HG02973 (cell line): Measurements from ENCODE around the gene DUSP9.
"Not testable (repeated sequence)": the region's sequence is repeated elsewhere in the genome, so short reads cannot be mapped to it uniquely, and the experiment has no call there.

Experiments
- ATAC-seq: cut with Tn5 transposase; IDR thresholded peaks from one replicate; pipeline ENCODE4 v1.9.1; 2021; ENCODE audit warnings: moderate library complexity; ENCODE audit not compliant: unreplicated experiment

Gene DUSP9

DNA sequence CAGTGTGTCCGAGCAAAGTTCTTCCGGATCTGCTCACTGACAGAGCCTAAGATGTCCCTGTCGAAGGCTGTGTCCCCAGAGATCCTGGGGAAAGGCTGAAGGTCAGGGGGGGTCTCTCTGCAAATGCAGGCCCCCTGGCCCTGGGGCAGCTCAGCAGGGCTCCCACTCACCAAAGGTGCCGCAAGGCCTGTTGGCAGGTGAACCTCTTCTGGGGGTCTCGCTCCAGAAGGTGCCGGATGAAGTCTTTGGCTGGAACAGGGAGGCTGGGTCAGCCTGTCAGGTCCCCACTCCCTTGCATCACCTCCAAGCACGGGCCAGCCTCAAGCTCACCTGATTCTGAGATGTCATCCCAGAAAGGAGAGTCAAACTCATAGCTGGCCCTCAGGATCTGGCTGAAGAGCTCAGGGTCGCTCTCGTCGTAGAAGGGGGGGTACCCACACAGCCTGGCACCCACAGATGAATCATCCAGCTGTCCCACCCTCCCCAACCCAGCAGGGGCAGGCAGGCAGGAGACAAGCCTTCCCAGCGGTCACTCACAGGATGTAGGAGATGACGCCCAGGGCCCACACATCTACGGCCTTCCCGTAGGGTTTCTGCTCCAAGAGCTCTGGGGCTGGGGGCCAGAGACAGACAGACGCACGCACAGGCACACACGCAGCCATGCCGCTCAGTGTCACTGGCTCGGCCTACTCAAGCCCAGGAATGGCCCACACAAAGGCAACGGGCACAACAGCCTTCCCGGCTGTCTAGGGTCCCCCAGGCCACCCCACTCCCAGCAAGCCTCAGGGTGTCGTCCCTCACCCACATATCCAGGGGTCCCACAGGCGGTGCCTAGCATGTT lies 24.0 kb downstream of the DUSP9 start:
- no peak for ATAC-seq

DNA sequence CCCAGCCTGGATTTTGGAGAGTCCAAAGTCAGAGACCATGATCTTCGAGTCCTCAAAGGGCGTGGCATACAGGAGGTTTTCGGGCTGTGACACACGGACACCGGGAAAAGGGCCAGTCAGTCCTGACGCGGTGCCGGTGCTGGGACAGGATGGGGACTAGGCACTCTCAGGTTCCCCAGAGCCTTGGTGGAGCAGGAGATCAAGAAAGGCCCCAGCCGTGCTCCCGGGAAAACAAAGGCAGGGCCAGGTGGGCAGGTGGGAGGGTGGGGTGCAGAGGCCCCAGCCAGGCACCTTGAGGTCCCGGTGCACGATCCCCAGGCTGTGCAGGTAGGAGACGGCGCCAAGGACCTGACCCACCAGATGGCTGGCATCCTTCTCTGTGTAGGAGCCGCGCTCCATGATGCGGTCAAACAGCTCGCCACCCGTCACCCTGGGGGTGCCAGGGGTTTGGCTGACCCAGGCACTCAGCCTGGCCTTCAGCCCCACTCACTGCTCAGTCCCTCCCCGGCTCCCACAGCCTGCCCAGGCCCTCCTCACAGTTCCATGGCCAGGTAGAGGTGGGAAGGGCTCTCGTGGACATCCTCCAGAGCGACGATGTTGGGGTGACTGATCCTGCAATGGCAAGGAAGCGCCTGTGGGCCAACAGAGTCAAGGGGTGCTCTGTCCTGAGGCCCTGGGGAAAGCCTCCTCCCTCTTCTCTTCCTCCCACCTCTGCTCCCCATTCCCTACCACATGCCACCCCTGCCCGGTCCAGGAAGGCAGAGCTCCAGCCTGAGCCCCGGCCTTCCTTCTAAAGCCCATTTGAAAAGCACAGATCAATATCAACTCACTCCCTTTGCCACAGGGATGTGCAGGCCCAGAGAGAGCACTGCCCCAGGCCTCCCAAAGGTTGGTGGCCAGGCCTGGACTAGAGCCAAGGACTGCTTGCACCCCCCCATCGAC lies 24.9 kb downstream of the DUSP9 start:
- ATAC-seq: no peak

GRCh38 chrX:153672531-153673427 lies 25.8 kb downstream of the DUSP9 start:
- no peak for ATAC-seq

GRCh38 chrX:153673428-153674218 lies 26.6 kb downstream of the DUSP9 start, which contains the start of gene PNCK:
Gene PNCK (minus strand): TSS chrX:153673813. CDS start chrX:153673076, 737 bp downstream.
- no peak for ATAC-seq

DNA sequence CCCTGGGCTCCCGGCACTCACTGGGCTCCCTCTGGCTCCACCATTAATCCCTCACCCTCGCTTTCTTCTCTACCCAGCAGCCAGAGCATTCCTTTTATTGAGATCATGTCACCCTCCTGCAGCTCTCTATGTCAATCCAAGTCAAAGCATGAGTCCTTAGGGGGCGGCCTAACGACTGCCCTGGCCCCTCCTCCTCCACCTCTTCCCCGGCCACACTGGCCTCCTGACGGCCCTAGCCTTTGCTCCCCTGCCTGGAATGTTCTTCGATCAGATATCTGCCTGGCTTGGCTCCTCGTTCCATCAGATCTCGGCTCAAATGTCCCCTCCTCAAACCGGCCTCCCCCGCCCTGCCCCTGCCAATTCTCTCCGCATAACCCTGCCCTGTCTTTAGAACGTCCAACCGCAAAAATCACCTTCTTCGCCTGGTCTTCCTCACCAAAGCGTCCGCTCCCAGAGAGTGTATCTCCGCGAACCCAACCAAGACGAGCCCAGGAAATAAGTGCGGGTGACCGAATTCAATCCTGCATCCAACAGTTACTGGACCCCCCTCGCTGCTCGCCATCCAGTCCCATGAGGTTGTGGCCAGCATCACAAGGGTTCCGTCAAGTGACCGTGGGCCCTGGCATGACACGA lies 27.3 kb downstream of the DUSP9 start:
- no peak for ATAC-seq

- no peak for ATAC-seq
Measured at GRCh38 chrX:153681175-153681574, 34.2 kb downstream of the DUSP9 start.

DNA sequence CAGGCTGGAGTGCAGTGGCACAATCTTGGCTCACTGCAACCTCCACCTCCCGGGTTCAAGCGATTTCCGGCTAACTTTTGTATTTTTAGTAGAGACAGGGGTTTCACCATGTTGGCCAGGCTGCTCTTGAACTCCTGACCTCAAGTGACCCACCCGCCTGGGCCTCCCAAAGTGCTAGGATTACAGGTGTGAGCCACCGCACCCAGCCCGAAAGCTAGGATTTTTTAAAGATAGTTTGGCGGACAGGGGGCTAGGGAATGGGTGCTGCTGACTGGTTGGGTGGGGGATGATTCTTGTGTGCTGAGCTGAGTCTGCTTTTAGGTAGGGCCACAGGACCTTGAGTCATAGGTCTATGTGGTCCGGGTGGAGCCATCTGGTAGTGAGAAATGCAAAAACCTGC lies 36.5 kb downstream of the DUSP9 start:
- not testable (repeated sequence) for ATAC-seq

GRCh38 chrX:153684467-153685155 lies 37.6 kb downstream of the DUSP9 start:
- no peak for ATAC-seq

DNA sequence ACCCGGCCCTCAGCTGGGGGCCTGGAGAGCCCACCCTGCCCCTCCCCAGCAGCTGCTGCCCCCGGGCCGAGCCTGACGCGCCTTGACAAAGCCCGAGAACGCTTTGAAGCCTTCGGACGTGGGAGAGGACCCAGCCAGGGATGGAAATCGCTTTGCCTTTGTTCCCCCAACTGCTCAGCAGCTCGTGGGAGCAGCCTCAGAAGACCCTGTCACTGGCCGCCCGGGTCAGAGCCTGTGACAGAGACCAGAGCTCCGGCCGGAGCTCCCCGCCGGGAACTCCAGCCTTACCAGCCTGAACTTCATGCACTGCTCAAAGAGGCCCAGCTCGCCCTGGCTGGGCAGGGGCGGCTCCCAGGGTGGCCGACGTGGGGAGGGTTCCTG lies 38.1 kb downstream of the DUSP9 start:
- no peak for ATAC-seq

DNA sequence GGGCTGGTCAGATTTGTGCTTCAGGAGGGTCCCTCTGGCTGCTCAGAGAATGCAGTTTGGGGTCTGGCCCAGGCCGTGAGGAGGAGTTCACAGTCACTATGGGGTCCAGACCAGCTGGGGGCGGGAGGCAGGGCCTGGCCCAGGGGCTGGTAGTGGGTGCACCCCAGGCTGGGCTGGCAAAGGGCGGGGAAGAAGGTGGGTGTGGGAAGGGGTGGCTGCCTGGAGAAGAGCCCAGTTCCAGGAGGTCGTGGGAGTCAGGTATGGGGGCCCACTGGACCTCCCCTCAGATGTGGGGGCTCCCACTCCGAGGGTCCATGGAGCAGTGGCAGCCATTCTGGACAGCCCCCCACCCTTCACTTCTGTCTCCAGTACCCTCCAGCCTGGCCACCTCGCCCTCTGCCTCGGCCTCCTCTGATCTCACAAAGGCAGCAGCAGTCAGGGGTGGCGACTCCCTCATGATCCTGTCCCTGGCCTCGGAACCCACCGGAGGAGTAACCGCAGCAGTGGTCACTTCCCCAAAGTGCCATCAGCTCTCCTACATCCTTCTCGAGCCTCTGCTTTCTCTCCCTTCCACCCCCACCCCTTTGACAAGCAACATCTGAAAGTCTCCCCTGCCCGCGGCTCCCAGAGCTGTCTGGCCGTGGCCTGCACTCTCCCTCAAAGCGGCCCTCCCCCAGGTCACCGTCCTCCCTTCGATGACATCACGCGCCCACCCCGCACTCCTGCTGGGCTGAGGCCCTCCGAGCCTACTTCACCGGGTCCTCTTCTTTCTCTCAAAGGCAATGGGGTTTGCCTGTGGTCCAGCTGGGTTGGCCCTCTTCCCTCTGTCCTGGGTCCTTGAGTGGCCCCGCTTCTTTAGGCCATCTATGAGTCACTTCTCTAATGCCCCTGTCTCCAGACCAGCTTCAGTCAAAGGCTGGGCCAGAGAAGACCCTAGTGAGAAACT lies 39.0 kb downstream of the DUSP9 start:
- no peak for ATAC-seq

- ATAC-seq: no peak
Measured at GRCh38 chrX:153686711-153687110, 39.7 kb downstream of the DUSP9 start.

DNA sequence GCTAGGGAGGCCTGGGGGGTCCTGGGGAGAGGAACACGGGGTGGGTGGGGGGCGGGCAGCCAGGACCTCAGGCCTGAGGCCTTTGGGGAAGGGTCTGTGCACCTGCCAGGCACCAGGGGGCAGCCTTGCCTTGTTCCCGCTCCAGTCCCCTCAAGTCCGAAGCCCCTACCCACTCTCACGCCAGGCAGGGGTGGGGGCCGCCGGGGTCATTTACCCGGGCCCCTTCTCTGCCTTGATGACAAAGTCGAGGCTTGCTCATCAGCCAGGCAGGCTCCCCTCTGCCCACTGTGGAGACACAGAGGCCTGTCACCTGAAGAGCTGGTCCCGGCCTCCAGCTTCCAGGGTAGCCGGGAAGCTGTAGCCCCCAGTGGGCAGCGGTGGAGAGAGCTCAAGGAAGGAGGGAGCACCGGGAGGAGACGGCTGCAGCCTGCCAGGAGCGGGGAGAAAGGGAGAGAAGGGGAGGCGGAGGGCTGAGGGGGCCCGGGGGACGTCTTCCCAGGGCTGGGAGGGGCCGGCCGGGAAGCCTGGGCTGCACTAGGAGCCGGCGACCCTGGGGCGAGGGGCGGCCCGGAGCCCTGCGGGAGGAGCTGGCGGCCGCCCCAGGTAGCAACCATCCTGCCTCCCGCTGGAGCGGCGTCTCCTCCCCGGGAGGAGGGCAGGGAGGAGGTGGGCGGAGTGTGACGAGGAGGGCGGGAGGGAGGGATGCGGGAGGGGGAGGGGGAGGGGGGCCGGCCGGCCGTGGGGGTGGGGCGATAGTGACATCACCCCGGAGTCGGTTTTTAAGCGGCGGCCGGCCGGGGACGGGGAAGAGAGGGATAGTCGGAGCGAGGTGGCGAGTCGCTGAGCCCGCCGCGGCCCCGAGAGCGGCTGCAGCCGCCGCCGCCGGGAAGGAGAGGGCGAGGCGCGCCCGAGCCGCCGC lies 40.4 kb downstream of the DUSP9 start, which contains the start of gene SLC6A8:
Gene SLC6A8 (plus strand): TSS at position 806 of the 919 bp plus-strand sequence. CDS start 649 bp downstream, outside the sequence.
- no peak for ATAC-seq

DNA sequence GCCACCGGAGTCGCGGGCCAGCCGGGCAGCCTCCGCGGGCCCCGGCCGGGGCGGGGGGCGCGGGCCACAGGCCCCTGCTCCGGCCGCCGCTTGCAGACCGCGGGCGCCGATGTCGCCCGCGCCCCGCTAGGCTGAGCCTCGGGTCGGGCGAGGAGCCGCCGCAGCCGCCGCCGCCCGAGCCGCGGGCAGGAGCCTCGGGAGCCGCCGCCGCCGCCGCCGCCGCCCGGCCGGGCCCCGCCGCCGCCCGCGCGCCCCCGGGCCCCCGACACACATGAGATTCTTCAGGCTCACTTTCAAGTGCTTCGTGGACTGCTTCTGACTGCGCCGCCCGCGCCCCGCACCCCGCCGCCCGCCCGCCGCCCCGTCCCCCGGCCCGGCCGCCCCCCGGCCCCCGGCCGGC lies 41.1 kb downstream of the DUSP9 start:
- ATAC-seq: no peak

- ATAC-seq: no peak
Measured at GRCh38 chrX:153688506-153688905, 41.5 kb downstream of the DUSP9 start.

GRCh38 chrX:153688911-153689590 lies 42.0 kb downstream of the DUSP9 start:
- ATAC-seq: no peak
